Small intestine (tissue), 7 donors: ENCODE measurements around the gene VCL. TPM values are rescaled to one million over a fixed set of nuclear protein-coding genes. Genes with fewer than 3 reads are reported as not detected.
"Not testable (repeated sequence)": the region's sequence is repeated elsewhere in the genome, so short reads cannot be mapped to it uniquely, and the experiment has no call there.

Experiments used
- DNase-seq, 2 donors: peaks; one replicate each; pipeline versions ENCODE4 v3.0.0 to v3.0.0-alpha.2; 2013
- FAIRE-seq: peaks from 2 replicates; lab custom pipeline; 2012; peaks lifted over from hg19 to GRCh38; lab: Jason Lieb, UNC
- H3K27ac ChIP-seq, 3 donors: one replicate each; pipeline ENCODE4 v1.5.1; 2013; ENCODE audit warnings: low read length in 2 of 3, mild to moderate bottlenecking in 2 of 3, control low read depth in 1 of 3, inconsistent platforms in 1 of 3, low read depth in 1 of 3, moderate library complexity in 1 of 3
- H3K27me3 ChIP-seq, 3 donors: one replicate each; pipeline ENCODE4 v1.6.1; 2013; ENCODE audit warnings: low read length in 3 of 3, inconsistent platforms in 1 of 3; ENCODE audit not compliant: control insufficient read depth in 3 of 3, insufficient read depth in 3 of 3
- H3K36me3 ChIP-seq, 3 donors: one replicate each; pipeline ENCODE4 v1.6.1; 2013; ENCODE audit warnings: low read length in 3 of 3, inconsistent platforms in 1 of 3, low read depth in 1 of 3, mild to moderate bottlenecking in 1 of 3, moderate library complexity in 1 of 3; ENCODE audit not compliant: control insufficient read depth in 3 of 3, insufficient read depth in 2 of 3
- H3K4me1 ChIP-seq, 3 donors: one replicate each; pipeline ENCODE4 v1.6.1; 2013; ENCODE audit warnings: low read length in 2 of 3, inconsistent platforms in 1 of 3, low read depth in 1 of 3, mild to moderate bottlenecking in 1 of 3, moderate library complexity in 1 of 3; ENCODE audit not compliant: control insufficient read depth in 3 of 3, insufficient read depth in 2 of 3
- H3K4me3 ChIP-seq, 3 donors: one replicate each; pipeline ENCODE4 v1.5.1; 2013; ENCODE audit warnings: low read length in 3 of 3, control low read depth in 1 of 3, inconsistent platforms in 1 of 3, low read depth in 1 of 3, mild to moderate bottlenecking in 1 of 3, moderate library complexity in 1 of 3
- H3K9me3 ChIP-seq, 2 donors: one replicate each; pipeline ENCODE4 v1.6.1; 2013; ENCODE audit warnings: low read depth in 1 of 2, low read length in 1 of 2; ENCODE audit not compliant: control insufficient read depth in 2 of 2, insufficient read depth in 1 of 2
- WGBS, 3 donors: extraction: QIAGEN DNeasy Blood & Tissue Kit; methylation state at CpG; one replicate each; pipeline ENCODE4 v1.1.7; 2013; 5-methylcytosine and 5-hydroxymethylcytosine counted together
- polyA plus RNA-seq, 4 donors: library from polyadenylated mRNA; stranded (reverse) in 3 of 4; unstranded in 1 of 4; fragments of 200-250 nt in 3 of 4; fragments of 120-200 nt in 1 of 4; gene quantifications; one replicate each; pipeline versions ENCODE4 v1.2.1 to v1.2.3, GENCODE V29; 2013
- donor health status: healthy with polysubstance abuse.
- donor health status: control.
- donor health status: control.
- donor health status: Bipolar disorder and iron deficiency.
- donor health status: healthy.

Gene VCL
- polyA plus RNA-seq, 4 donors = 8.9 to 32.2 (median 20.9) TPM

- FAIRE-seq = no peak
- WGBS, 3 donors = 64 to 71% (median 69%) methylated on average over 4 of the region's 4 CpGs
- Histone ChIP-seq H3K4me1 (peaks cover 3 to 13% (median 4%) of the 10 kb centered on the region in 3 donors), H3K4me3 (no peak overlapping the region), H3K9me3 (no peaks in the 10 kb centered on the region), H3K27me3 (no peaks in the 10 kb centered on the region), H3K27ac (no peak overlapping the region), H3K36me3 (no peaks in the 10 kb centered on the region)
- DNase-seq = no peak
Measured at GRCh38 chr10:74055383-74056049, 57.6 kb downstream of the VCL start.

- H3K36me3 ChIP-seq = no peaks in the 10 kb centered on the region
- no peak overlapping the region for H3K4me3 ChIP-seq
- 31 to 59% (median 54%) methylated on average over 2 of the region's 2 CpGs for WGBS, 3 donors
- H3K9me3 ChIP-seq = no peaks in the 10 kb centered on the region
- FAIRE-seq (no peak), DNase-seq (peak in 1 of 2 donors; percentile 52)
- no peaks in the 10 kb centered on the region for H3K27me3 ChIP-seq
- H3K4me1 ChIP-seq = peaks cover 3 to 13% (median 4%) of the 10 kb centered on the region in 3 donors
- H3K27ac ChIP-seq = peak overlapping the region in 1 of 3 donors; percentile 17
Measured at GRCh38 chr10:74056050-74056818, 58.3 kb downstream of the VCL start.

- FAIRE-seq (no peak), DNase-seq (peak in 1 of 2 donors; percentile 24)
- peaks cover 3 to 13% (median 4%) of the 10 kb centered on the region in 3 donors for H3K4me1 ChIP-seq
- no peak overlapping the region for H3K4me3 ChIP-seq
- 4 to 16% (median 7%) methylated on average over 4 of the region's 4 CpGs for WGBS, 3 donors
- H3K36me3 ChIP-seq = peaks cover 0 to 10% (median 0%) of the 10 kb centered on the region in 3 donors
- H3K27ac ChIP-seq = no peak overlapping the region
- no peaks in the 10 kb centered on the region for H3K27me3 ChIP-seq
- H3K9me3 ChIP-seq = peaks cover 0 to 5% of the 10 kb centered on the region in 2 donors
Measured at GRCh38 chr10:74058071-74058470, 60.2 kb downstream of the VCL start.

GRCh38 chr10:74058658-74059057 lies 60.7 kb downstream of the VCL start:
- peaks cover 0 to 8% of the 10 kb centered on the region in 2 donors for H3K9me3 ChIP-seq
- H3K27ac ChIP-seq = no peak overlapping the region
- H3K4me3 ChIP-seq = no peak overlapping the region
- peaks cover 0 to 10% (median 0%) of the 10 kb centered on the region in 3 donors for H3K36me3 ChIP-seq
- peak; percentile 16 to 64 for DNase-seq
- WGBS, 3 donors = 45 to 66% (median 52%) methylated on average over 7 of the region's 7 CpGs
- no peak for FAIRE-seq
- H3K4me1 ChIP-seq = peaks cover 3 to 13% (median 4%) of the 10 kb centered on the region in 3 donors
- no peaks in the 10 kb centered on the region for H3K27me3 ChIP-seq

- FAIRE-seq (no peak), DNase-seq (no peak)
- no peak overlapping the region for H3K27ac ChIP-seq
- H3K36me3 ChIP-seq = peaks cover 0 to 15% (median 0%) of the 10 kb centered on the region in 3 donors
- H3K4me1 ChIP-seq = peaks cover 3 to 11% (median 4%) of the 10 kb centered on the region in 3 donors
- H3K4me3 ChIP-seq = no peak overlapping the region
- H3K9me3 ChIP-seq = peaks cover 0 to 8% of the 10 kb centered on the region in 2 donors
- H3K27me3 ChIP-seq = no peaks in the 10 kb centered on the region
Measured at GRCh38 chr10:74061104-74061503, 63.2 kb downstream of the VCL start.

GRCh38 chr10:74061978-74062377 lies 64.1 kb downstream of the VCL start:
- H3K9me3 ChIP-seq, FAIRE-seq, H3K27ac ChIP-seq, H3K27me3 ChIP-seq, H3K4me1 ChIP-seq, H3K4me3 ChIP-seq, DNase-seq: not testable (repeated sequence)
- WGBS, 3 donors = 98 to 100% (median 98%) methylated on average over 2 of the region's 2 CpGs
- peaks cover 0 to 15% (median 0%) of the 10 kb centered on the region in 3 donors for H3K36me3 ChIP-seq

- no peak for FAIRE-seq
- H3K27ac ChIP-seq = no peak overlapping the region
- H3K36me3 ChIP-seq = peaks cover 0 to 15% (median 0%) of the 10 kb centered on the region in 3 donors
- no peak overlapping the region for H3K4me3 ChIP-seq
- peaks cover 0 to 8% of the 10 kb centered on the region in 2 donors for H3K9me3 ChIP-seq
- no peaks in the 10 kb centered on the region for H3K27me3 ChIP-seq
- DNase-seq = no peak
- peaks cover 0 to 5% (median 3%) of the 10 kb centered on the region in 3 donors for H3K4me1 ChIP-seq
Measured at GRCh38 chr10:74063256-74063655, 65.3 kb downstream of the VCL start.

GRCh38 chr10:74067373-74068352 lies 69.7 kb downstream of the VCL start:
- WGBS, 3 donors = 61 to 71% (median 64%) methylated on average over 4 of the region's 4 CpGs
- H3K4me3 ChIP-seq = no peak overlapping the region
- peaks cover 0 to 7% of the 10 kb centered on the region in 2 donors for H3K9me3 ChIP-seq
- no peak overlapping the region for H3K27ac ChIP-seq
- DNase-seq = no peak
- no peak for FAIRE-seq
- H3K4me1 ChIP-seq = no peaks in the 10 kb centered on the region
- peaks cover 2 to 12% (median 5%) of the 10 kb centered on the region in 3 donors for H3K36me3 ChIP-seq
- H3K27me3 ChIP-seq = no peaks in the 10 kb centered on the region
